22Rv1 (cell line): ENCODE measurements around the gene RAMP1.

Source experiments
- CTCF ChIP-seq: fragments of 450-650 bp; IDR thresholded peaks from 2 replicates; pipeline ENCODE4 v1.5.1; 2017; ENCODE audit warnings: mild to moderate bottlenecking
- ZFX ChIP-seq: fragments of 450-650 bp; IDR thresholded peaks from 2 replicates; pipeline ENCODE4 v1.6.1; 2017; ENCODE audit warnings: antibody characterized with exemption, borderline replicate concordance

GRCh38 chr2:237876951-237877491 lies 17.6 kb downstream of the RAMP1 start:
- TF ChIP-seq CTCF (no peak), ZFX (no peak)
